ENCODE data around the gene CDC42EP3.

CDC42EP3 gene

DNA sequence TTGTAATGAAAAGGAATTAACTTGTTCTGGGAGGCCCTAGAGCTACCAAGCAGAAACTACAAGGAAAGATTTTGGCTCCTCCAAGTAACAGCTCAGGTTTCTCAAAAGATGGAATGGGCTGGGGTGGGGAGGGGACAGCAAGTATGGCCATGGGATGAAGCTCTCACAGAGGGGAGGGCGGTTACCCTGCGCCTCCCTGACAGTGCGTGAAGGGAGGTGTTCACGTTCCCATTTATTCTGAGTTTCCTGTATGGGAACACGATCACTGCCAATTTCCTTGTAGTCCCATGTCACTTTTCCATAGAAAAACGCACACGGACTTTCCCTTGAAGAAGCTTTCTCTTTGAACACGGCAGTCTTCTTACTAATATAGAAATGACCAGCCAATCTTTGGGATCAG is 17.0 kb downstream of the CDC42EP3 start:
- DNase-seq, result no peak

- DNase-seq, result no peak
Measured at GRCh38 chr2:37653805-37654378, 17.6 kb downstream of the CDC42EP3 start.

GRCh38 chr2:37653093-37653492 is 18.3 kb downstream of the CDC42EP3 start:
- DNase-seq, result no peak

GRCh38 chr2:37652199-37652640 is 19.2 kb downstream of the CDC42EP3 start:
- no peak for DNase-seq

GRCh38 chr2:37650548-37651093 is 20.8 kb downstream of the CDC42EP3 start:
- no peak for DNase-seq

- no peak for DNase-seq
Measured at GRCh38 chr2:37649518-37649917, 21.9 kb downstream of the CDC42EP3 start.

GRCh38 chr2:37648331-37649011 is 23.0 kb downstream of the CDC42EP3 start:
- DNase-seq, result no peak

DNA sequence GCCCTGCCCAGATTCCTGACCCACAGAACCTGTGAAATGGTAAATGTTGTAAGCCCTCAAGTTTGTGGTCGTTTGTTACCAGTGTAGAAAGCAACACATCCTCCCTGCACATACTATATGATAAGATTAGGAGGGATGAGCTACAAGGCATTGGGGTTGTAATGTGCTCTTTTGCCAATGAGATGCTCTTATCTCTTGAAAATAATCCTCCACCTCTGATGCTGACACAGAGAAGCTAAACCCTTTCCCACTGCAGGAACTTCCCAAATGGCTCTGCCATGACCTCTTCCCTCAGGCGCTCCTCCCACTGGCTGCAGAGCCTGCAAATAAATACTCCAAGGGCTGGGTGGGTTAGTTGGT is 23.5 kb downstream of the CDC42EP3 start:
- DNase-seq, result no peak

GRCh38 chr2:37645836-37646235 is 25.6 kb downstream of the CDC42EP3 start:
- DNase-seq, result no peak

DNA sequence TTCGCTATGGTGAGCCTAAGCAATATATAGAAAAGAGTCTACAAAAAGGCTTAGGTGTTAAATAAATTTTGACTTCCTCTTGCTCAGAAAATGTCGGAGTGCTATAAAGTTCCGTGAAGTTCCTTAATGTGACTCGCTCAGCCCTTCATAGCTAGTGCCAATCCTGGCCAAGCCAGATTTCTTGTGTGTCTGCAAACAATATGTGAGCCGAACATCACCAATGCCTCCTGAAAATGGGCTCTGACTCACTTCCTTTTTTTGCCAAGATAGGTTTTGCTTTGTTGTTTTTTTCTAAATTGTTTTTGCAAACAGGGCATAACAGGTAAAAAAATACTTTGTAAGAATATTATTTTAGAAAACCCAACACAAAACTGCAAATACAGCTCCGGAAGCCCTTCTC is 26.1 kb downstream of the CDC42EP3 start:
- DNase-seq, result no peak

GRCh38 chr2:37644191-37644590 is 27.3 kb downstream of the CDC42EP3 start:
- DNase-seq, result no peak

GRCh38 chr2:37643730-37644078 is 27.7 kb downstream of the CDC42EP3 start:
- DNase-seq, result no peak

DNA sequence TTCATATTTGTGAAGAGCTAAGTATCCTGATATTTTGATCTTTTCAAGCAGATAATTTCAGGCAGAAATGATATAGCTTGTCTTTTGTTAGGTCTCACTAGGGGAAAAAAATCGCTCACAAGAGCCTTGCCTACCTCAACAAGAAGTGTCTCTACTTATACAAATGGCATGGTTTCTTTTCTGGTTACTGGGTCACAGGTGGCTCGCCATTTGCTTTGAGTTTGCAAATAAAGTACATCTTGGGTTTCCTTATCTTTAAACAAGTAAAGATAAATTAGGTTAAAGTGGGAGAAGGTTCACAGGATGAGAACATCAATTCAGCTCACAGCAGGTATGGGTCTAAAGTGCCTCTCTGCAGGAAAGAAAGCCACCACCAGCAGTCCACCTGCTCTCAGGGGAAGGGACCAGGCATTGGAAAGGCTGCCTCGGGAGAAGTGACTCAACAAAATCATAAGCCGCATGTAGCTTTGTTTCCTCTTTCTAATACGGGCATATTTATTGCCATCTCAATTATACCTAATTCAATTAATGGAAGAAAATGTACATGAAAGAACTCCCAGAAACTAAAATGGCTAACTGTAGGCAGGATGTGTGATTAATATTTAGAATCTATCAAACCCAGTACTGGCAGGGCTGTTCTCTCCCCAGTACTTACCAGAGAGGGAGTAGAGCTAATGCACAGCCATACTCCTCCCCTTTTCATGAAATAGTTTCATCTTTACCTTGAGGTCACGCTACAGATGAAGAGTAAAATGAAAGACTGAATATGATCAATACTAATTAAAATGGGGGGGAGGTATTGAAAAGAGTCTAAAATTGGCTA is 28.3 kb downstream of the CDC42EP3 start:
- DNase-seq, result no peak

- no peak for DNase-seq
Measured at GRCh38 chr2:37641582-37642171, 29.8 kb downstream of the CDC42EP3 start.

DNA sequence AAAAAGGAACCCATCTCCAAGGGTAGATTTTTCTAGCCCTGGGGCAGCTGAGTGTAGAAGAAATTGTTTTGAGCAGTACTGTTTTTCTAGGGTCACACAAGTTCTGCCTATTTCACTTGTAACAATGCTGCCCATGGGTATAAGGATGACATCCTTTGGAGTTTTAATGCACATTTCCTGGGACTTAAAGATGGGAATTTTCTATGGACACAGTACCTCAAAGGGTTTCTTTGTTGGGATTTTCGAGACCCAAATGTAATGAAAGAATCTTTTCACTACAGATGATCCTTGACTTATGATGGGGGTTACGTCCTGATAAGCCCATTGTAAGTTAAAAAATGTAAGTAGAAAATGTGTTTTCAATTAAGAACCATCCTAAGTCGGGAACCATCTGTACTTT is 31.8 kb downstream of the CDC42EP3 start:
- no peak for DNase-seq

GRCh38 chr2:37638973-37639372 is 32.5 kb downstream of the CDC42EP3 start:
- DNase-seq, result no peak

DNA sequence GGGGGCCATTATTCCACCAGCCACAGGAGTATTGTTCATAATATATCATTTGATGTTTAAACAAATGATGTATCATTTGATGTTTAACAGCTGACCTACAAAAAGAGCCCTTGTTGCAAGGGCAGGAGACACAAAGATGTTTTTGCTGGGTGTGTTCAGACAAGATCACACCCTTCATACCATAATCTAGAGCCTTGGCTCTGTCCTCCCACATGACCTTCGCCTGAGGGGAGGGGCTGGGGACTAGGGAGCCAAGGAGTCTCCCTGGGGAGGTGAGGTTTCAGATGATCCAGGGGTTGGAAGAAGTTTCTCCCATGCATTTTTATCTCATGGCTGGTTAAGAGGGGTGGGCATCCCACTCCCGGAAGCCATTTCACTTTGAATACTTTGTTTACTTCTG is 33.5 kb downstream of the CDC42EP3 start:
- DNase-seq, result no peak

DNA sequence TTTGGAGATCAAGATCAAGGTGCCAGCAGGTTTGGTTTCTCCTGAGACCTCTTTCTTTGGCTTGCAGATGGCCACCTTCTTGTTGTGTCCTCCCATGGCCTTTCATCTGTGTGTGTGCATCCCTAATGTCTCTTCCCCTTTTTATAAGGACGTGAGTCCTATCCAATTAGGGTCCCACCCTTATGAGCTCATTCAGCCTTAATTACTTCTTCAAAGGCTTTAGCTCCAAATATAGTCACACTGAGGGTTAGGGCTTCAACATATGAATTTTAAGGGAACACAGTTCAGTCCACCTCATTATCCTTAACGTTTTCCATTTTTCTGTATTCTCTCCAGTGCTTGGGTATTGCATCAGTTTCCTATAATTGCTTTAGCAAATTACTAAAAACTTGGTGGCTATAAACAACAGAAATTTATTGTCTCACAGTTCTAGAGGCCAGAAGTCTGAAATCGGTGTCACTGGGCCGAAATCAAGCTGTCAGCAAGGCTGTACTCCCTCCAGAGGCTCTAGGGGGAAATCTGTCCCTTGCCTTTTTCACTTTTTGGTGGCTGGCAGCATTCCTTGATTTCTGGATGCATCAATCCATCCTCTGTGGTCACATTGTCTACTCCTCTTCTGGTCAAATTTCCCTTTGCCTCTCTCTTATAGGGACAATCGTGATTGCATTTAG is 34.1 kb downstream of the CDC42EP3 start:
- DNase-seq, result no peak

GRCh38 chr2:37636381-37637066 is 34.9 kb downstream of the CDC42EP3 start:
- DNase-seq, result no peak

GRCh38 chr2:37635504-37636380 is 35.7 kb downstream of the CDC42EP3 start:
- DNase-seq, result peak in 1 of 2 donors; percentile 14

DNA sequence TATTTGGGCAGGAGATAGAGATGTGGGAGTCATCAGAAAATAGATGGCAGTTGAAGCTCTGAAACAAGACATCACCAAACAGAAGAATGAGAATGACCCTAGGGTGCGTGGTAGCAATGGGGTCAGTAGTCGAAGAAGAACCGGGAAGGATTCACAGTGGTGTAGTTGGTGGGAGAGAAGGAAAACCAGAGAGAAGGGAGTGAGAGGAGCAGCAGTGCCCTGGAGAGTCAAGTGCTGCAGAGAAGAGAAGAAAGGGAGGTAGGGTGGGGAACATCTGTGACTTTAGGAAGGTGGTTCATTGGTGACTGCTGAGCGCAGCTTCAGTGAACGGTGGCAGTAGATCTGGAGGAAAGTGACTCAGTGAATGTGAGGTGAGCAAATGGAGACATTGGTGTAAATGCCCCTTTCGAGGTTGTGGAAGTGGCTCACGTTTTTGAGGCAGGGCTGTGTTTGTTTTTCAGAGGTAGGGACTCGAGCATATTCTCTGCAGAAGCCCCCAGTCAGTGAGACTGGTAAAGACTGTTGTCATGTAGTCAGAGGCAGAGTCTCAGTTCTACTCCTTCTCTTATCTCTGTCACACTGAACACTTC is 36.4 kb downstream of the CDC42EP3 start:
- no peak for DNase-seq

Measured in hippocampal formation (tissue), 2 donors.